Measurements from ENCODE around the gene HOXA1.

The HOXA1 gene

GRCh38 chr7:27116962-27117886, 21.4 kb upstream of the HOXA1 start:
- DNase-seq (ENCODE audit: low read depth in 2 of 2, low spot score in 1 of 2), result no peak

GRCh38 chr7:27116031-27116961, 20.5 kb upstream of the HOXA1 start:
- no peak for DNase-seq (ENCODE audit: low read depth in 2 of 2, low spot score in 1 of 2)

- DNase-seq (ENCODE audit: low read depth in 2 of 2, low spot score in 1 of 2), result no peak
Observed at GRCh38 chr7:27115221-27116026, 19.6 kb upstream of the HOXA1 start.

- DNase-seq (ENCODE audit: low read depth in 2 of 2, low spot score in 1 of 2), result no peak
Observed at GRCh38 chr7:27114881-27115220, 19.1 kb upstream of the HOXA1 start.

- no peak for DNase-seq (ENCODE audit: low read depth in 2 of 2, low spot score in 1 of 2)
Observed at GRCh38 chr7:27113991-27114769, 18.4 kb upstream of the HOXA1 start.

GRCh38 chr7:27112955-27113949, 17.5 kb upstream of the HOXA1 start:
- DNase-seq (ENCODE audit: low read depth in 2 of 2, low spot score in 1 of 2), result no peak

- DNase-seq (ENCODE audit: low read depth in 2 of 2, low spot score in 1 of 2), result no peak
Observed at GRCh38 chr7:27112361-27112760, 16.6 kb upstream of the HOXA1 start.

- no peak for DNase-seq (ENCODE audit: low read depth in 2 of 2, low spot score in 1 of 2)
Observed at GRCh38 chr7:27111751-27112277, 16.0 kb upstream of the HOXA1 start.

GRCh38 chr7:27111042-27111750, 15.4 kb upstream of the HOXA1 start:
- DNase-seq (ENCODE audit: low read depth in 2 of 2, low spot score in 1 of 2), result no peak

GRCh38 chr7:27110186-27111031, 14.6 kb upstream of the HOXA1 start:
- no peak for DNase-seq (ENCODE audit: low read depth in 2 of 2, low spot score in 1 of 2)

GRCh38 chr7:27109466-27110185, 13.8 kb upstream of the HOXA1 start:
- DNase-seq (ENCODE audit: low read depth in 2 of 2, low spot score in 1 of 2), result no peak

GRCh38 chr7:27108390-27109127, 12.8 kb upstream of the HOXA1 start:
- no peak for DNase-seq (ENCODE audit: low read depth in 2 of 2, low spot score in 1 of 2)

- no peak for DNase-seq (ENCODE audit: low read depth in 2 of 2, low spot score in 1 of 2)
Observed at GRCh38 chr7:27107391-27108381, 11.9 kb upstream of the HOXA1 start.

- DNase-seq (ENCODE audit: low read depth in 2 of 2, low spot score in 1 of 2), result no peak
Observed at GRCh38 chr7:27106901-27107240, 11.1 kb upstream of the HOXA1 start.

All from stimulated activated CD8-positive, alpha-beta memory T cell treated with anti-CD3 and anti-CD28 coated beads, Interleukin-4, amount 100 ng/mL, for 1 hour (primary cell).